Stimulated activated CD4-positive, alpha-beta T cell treated with anti-CD3 and anti-CD28 coated beads, Interleukin-15, amount 100 ng/mL, for 48 hours (primary cell): ENCODE results near the gene SMIM43.
"Not testable (repeated sequence)": the region's sequence is repeated elsewhere in the genome, so short reads cannot be mapped to it uniquely, and the experiment has no call there.

Experiments used
- DNase-seq, 2 donors: peaks; one replicate each; pipeline ENCODE4 v3.0.0-alpha.2; 2020; ENCODE audit warnings: low read depth in 2 of 2

The SMIM43 gene

DNA sequence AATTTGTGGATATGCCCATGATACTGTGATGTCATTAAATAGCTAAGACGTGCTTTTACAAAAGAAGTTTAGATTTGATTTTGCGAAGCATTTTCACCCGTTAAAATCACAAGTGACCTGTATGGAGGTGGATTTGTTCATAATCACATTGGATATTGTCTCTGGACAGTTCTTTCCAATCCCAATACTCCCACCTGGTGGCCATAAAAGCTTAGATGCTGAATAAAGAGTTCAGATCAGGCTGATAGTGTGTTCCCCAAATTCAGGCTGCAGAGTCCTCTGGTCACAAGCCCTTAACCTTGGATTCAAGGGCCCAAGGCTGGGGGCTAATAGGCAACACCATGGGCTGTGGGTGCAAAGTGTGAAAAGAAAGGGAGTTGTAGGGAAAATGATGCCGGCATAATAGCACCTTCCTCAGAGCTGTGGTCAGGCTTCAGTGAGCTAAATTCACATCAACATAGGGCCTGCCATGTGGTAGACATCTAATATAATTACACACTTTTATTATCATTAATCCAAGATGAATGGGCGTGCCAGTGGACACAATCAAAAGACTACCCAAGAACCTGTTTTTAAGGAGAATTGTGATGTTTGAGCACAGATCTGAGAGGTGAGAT is 28.1 kb downstream of the SMIM43 start:
- DNase-seq: no peak

DNA sequence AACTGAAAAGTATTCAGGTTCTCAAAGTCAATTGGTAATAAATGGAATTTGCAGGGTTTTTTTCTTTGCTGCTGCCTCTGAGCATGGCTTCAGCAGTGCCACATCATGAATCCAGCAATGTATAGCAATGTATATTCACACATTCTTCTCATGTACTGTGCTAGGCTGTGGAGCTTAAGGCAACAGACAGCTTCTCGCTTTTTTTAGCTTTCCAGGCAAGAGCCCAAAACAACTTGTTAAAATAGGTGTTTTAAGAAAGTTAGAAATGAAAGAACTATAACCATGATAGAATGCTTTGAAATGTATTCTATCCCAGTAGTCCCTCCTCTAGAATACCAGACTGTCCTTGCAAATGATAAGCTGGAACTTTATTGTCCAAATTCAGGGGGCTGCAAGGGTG is 30.4 kb downstream of the SMIM43 start:
- no peak for DNase-seq

DNA sequence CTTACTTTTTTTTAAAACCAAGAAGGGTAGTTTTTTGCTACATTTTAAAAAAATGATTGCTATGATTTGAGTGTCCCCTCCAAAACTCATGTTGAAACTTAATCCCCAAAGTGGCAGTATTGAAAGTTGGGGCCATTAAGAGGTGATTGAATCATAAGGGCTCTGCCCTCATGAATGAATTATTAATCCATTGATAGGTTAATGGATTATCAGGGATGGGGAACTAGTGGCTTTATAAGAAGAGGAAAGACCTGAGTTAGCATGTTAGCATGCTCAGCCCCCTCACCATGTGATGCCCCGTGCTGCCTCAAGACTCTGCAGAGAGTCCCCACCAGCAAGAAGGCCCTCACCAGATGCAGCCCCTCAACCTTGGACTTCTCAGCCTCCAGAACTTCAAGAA is 31.0 kb downstream of the SMIM43 start:
- DNase-seq: no peak

DNA sequence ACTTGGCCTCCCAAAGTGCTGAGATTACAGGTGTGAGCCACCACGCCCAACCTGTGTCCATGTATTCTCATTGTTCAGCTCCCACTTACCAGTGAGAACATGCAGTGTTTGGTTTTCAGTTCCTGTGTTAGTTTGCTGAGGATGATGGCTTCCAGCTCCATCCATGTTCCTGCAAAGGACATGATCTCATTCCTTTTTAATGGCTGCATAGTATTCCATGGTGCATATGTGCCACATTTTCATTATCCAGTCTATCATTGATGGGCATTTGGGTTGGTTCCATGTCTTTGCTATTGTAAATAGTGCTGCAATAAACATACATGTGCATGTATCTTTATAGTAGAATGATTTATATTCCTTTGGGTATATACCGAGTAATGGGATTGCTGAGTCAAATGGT is 35.2 kb downstream of the SMIM43 start:
- DNase-seq: not testable (repeated sequence)

DNA sequence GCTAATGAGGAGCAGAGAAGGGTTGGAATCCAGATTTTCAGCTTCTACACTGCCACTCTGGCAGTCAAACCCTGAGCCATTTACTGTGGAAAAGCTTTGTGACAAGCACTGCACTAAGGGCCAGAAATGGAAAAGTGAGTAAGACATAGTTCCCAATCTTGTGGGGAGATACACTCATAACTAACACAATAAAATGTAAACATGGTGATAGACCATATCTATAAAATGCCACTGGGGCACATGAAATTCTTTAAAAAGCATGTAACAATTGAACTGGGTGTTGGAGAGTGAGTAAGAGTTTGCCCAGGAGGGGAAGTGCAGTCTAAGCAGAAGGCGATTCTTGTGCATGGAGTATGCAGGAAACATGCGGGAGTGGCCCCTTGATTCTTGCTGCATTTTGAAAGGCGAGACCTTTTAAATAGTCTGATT is 36.2 kb downstream of the SMIM43 start:
- no peak for DNase-seq

DNA sequence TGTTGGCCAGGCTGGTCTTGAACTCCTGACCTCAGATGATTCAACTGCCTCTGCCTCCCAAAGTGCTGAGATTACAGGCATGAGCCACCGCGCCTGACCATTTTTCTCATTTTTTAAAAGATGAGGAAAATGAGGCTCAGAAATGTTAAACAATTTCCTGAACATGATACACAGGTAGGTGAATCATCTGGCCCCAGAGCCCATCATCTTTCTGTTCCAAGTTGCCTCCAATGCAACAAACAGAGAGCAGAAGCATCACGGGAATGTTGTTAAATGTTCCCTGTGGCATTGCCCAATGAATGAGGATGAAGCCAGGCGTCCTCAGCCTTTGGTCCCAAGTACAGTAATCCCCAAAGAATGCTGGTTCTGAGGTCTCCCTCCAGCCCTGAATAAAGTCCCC is 36.9 kb downstream of the SMIM43 start:
- DNase-seq: no peak

DNA sequence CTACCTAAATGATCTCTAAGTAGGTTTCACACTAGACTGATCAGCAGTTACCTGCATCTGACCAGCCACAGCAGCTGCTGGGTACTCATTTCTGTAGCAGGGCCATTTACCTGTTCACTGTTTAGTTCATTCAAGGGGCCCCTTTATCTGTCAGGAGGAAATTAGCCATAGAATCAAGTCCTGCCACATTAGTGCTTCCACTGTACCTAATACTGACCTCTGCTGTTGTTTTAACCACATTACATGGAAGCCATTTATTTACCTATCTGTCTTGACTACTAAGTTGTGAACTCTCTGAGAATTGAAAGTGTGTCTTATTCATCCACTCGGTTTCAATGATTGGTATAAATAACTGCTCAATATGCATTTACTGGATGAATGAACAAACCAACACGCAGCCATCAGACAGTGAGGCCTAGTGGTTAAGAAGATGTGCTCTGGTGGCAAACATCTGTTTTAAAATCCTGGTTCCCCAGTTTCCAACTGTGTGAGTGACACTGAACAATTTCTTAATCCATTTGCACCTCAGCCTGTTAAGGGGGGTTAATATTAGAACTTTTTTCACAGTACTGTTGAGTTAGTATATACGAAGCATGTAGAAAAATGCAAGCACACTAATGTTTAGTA is 38.2 kb downstream of the SMIM43 start:
- DNase-seq: no peak

DNA sequence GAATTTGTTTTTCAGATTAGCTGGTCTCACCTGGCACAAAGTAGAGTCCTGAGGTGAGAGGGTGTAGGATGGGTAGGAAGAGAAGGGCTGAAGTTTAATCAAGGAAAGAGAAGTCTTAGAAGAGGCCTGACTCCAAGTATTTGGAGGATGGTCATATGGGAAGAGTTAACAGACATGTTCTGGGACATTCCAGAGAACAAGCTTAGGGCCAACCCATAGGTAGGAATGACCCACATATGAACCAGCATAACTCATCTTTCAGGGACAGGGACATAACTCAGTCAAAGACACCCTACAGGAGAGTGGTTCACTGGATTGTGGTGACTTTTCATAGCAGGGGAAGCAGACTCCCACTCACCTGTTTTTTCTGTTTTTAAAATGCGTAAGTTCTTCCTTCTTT is 40.3 kb downstream of the SMIM43 start:
- DNase-seq: no peak

DNA sequence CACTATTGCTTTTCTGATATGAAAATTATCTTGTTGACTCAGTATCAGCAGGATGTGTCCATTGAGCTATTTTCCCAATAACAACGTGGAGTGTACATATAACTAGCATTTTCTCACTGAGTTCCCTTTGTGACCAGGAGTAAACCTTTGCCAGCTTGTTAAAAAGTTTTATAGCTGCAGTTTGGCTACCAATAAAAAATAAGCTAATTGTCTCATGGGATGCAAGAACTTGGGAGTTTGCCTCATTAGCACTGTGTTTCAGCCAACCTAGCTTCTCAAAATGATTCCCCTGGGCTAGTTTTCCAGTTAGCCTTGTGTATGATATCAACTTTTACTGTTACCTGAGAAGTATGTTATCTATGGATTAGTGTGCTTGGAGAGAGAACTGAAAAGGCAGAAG is 43.3 kb downstream of the SMIM43 start:
- no peak for DNase-seq

DNA sequence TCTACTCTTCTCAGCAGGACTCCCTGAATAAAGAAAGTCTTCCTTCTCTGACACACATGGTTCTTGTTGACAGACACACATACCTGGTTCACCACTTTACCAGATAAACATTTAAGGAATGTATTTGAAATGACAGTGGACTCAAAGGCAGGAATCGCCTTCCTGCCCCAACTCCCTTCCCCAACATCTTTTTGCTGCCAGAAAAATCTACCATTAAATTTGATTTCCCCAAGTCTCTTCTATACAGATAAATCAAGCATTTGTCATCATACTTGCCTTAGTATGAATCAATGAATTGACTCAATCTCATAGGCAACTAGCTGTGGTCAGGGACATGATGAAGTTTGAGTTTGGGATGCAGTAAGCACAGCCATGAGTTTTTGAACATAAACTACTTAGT is 44.9 kb downstream of the SMIM43 start:
- no peak for DNase-seq

DNA sequence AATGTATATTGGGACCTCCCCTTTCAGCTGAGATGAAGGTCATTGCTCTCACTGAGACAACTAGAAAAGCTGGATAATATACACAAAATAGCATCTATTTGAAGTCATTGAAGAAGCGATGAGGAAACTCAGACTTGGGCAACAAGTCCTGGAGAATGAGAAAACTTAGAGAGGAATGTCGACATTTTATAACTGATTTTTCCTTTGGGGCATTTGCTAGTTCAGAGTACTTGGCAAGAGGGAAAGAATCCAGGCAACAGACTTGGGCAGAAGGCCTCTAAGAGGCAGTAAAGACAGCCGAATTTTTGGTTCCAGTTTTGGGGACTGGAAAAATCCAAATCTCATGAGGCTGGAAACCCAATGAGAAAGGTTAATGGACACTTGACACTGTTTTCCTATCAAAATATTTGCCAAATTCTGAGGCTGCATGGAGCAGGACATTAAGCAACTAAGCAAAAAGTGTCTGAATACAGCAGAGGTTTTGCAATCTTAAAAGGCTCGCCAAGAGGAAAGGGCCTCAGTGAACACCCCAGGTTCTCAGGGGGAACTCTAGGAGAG is 47.2 kb downstream of the SMIM43 start:
- DNase-seq: no peak

DNA sequence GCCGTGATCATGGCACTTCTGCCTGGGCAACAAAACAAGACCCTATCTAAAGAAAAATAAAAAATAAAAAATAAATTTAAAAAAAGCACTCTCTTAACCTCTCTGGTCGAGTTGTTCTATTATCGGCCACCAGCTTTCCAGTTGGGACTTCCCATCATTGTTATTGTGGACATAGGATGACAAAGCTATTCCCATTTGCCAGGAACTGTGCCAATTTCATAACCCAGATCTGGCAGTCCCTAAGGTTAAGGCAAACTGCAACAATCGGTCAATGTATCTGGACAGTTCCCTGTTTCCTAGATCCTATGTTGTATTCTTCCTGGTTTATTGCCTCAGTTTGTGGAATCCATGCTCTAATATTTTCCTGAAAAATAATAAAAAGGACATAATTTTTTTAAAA is 50.4 kb downstream of the SMIM43 start:
- DNase-seq: no peak

DNA sequence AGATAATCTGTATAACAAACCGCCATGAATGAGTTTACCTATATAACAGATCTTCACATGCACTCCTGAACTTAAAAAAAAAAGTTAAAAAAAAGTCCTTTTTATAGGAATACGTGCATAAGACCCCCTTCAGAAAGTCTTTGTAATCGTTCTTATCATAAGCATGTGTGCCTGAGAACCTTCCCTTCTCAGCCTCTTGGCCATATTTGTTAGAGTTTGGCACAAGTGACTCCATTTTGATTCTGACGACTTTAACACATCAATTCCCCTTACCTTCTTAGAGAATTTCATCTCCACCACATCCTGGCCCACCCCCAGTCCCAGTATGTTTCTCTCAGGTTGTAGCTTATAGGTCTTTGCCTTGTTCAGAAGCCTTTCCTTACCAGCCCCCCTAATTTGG is 52.2 kb downstream of the SMIM43 start:
- no peak for DNase-seq

DNA sequence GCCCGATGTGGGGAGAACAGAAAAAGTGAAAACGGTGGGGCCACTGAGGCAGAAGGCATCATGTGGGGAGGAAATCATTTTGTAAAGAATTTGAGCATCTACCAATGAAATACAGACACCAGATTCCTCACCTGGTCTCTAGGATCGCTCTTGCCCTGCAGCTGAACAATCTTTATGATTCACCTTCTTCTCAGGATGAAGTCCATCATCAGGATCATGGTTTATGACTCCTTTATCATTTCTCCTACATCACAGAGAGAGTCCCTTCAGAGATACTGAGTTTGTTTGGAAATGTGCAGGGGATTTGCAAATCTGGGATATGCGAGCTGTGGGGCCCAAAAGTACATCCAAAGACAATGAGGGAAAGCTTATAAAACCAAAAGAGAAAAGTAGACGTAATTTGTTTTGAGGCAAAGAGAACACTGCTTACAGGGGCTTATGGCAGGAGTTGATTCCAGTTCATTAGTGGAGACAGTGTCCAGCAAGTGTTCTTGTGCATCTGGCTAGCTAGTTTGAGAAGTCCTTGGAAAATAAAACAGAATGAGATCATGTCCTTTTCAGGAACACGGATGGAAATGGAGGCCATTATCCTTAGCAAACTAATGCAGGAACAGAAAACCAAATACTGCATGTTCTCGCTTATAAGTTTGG is 52.8 kb downstream of the SMIM43 start:
- DNase-seq: no peak

DNA sequence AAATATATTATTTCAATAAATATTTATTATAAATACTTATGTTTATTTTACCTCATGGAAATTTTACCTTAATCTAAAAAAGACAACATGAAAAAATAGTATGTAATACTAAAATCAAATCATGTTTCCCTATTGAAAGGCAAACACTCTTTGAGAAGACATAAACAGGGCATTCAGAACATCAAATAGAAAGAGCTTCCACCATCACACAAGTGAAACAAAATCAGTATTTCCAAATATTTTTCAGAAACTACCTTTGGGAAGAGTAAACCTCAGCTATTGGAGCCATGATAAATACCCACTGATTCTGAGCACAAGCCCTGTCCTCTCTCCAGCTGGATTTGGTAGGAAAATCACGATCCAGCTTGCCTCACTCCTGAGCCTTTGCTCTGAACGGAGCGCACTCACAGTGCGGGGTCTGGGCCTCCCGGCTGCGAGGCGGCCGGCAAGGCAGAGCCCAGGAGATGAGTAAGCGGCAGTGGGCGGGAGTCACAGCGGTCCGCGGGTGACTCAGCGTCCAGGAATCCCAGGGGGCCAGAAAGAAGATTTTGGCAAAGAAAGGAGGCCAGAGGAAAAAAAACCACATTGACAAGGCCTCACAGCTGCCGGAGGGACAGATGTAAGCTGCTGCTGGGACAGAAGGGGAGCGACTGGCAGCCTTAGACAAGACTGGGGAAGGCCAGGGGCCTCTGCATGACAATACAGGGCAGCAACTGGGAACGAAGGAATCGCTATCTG is 53.5 kb downstream of the SMIM43 start:
- peak; percentile 16 to 50 for DNase-seq

DNA sequence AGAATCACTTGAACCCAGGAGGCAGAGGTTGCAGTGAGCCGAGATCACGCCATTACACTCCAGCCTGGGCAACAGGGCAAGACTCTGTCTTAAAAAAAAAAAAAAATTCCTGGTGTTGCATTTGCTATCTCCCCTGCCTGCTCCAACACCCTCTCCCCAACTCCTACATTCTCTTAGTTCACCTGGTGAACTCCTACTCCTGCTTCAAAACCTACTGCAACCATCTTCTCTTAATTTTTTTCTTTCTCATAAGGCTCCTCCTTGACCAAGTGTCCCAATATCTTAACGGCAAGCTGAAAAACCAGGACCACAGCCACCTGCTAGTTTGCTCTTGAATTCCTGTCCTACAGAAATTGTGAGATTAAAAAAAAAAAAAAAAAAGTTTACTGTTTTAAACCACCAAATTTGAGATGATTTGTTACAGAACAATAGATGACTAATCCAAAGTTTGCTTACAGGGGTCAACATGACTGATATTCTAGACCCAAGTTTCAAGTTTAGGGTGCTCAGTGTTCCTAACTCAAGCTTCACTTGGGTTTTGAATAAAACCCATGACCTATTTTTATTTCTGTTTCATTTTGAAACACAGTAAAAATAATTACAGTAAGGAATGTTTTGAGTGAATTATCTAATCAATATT is 55.1 kb downstream of the SMIM43 start:
- DNase-seq: no peak
